H1 (cell line): ENCODE results near the gene TJP3. TPM values are rescaled to one million over a fixed set of nuclear protein-coding genes. Genes with fewer than 3 reads are reported as not detected.

Experiments
- CTCF ChIA-PET: fragments of 300-600 bp; sonication (Branson Sonifier 250); formaldehyde crosslinking; loops from one replicate; lab custom pipeline; 2021; ENCODE audit not compliant: partially characterized antibody; lab: Charles Lee
- POLR2A ChIA-PET: fragments of 300-600 bp; sonication (Branson Sonifier 250); formaldehyde crosslinking; loops from one replicate; lab custom pipeline; 2021; ENCODE audit warnings: inconsistent platforms; ENCODE audit not compliant: partially characterized antibody; lab: Charles Lee
- DNase-seq, 2 experiments: peaks; one replicate each; pipeline versions ENCODE4 v3.0.0 to v3.0.0-alpha.2; 2010 to 2022; ENCODE audit warnings: low spot score in 2 of 2, low read depth in 1 of 2, mixed read lengths in 1 of 2
- FAIRE-seq: peaks from 2 replicates; lab custom pipeline; 2011; peaks lifted over from hg19 to GRCh38; lab: Jason Lieb, UNC
- H2AFZ ChIP-seq: 2 replicates; pipeline ENCODE4 v1.8.1; 2012; ENCODE audit warnings: low read length, inconsistent platforms
- H2AK5ac ChIP-seq: 2 replicates; pipeline ENCODE4 v1.6.1; 2013; ENCODE audit warnings: low read depth, low read length
- H2BK120ac ChIP-seq: replicated peaks from 2 replicates; pipeline ENCODE3; 2013; ENCODE audit warnings: low read depth, low read length, inconsistent platforms
- H2BK12ac ChIP-seq: 2 replicates; pipeline ENCODE4 v1.6.1; 2013; ENCODE audit warnings: low read depth, low read length
- H2BK15ac ChIP-seq: 2 replicates; pipeline ENCODE4 v1.6.1; 2013; ENCODE audit warnings: low read length
- H2BK20ac ChIP-seq: 2 replicates; pipeline ENCODE4 v1.6.1; 2013; ENCODE audit warnings: low read length
- H2BK5ac ChIP-seq: 2 replicates; pipeline ENCODE4 v1.6.1; 2013; ENCODE audit warnings: low read depth, low read length
- H3K14ac ChIP-seq: 2 replicates; pipeline ENCODE4 v1.6.1; 2013; ENCODE audit warnings: inconsistent platforms; ENCODE audit not compliant: insufficient read length
- H3K18ac ChIP-seq: 2 replicates; pipeline ENCODE4 v1.6.1; 2013; ENCODE audit warnings: low read length; ENCODE audit errors: extremely low read depth
- H3K23ac ChIP-seq: 2 replicates; pipeline ENCODE4 v1.6.1; 2013; ENCODE audit warnings: inconsistent platforms; ENCODE audit not compliant: insufficient read length
- H3K23me2 ChIP-seq: 2 replicates; pipeline ENCODE4 v1.6.1; 2013; ENCODE audit warnings: low read depth, low read length
- H3K27ac ChIP-seq: 2 replicates; pipeline ENCODE4 v1.6.1; 2011; ENCODE audit warnings: low read depth, low read length, inconsistent platforms
- H3K27me3 ChIP-seq, 4 experiments: replicated peaks in 1 of 4; 1 replicate in 1 of 4; 2 replicates in 3 of 4; pipeline versions ENCODE4 v1.6.1 to v1.8.1; 2011 to 2013; ENCODE audit warnings: low read length in 3 of 4, mild to moderate bottlenecking in 3 of 4, inconsistent platforms in 2 of 4, mixed read lengths in 2 of 4, moderate library complexity in 1 of 4; ENCODE audit not compliant: control insufficient read depth in 3 of 4, insufficient read depth in 3 of 4; ENCODE audit errors: extremely low read depth in 1 of 4
- H3K36me3 ChIP-seq, 4 experiments: 2 replicates each; pipeline versions ENCODE4 v1.6.1 to v1.8.1; 2011 to 2013; ENCODE audit warnings: mild to moderate bottlenecking in 4 of 4, low read length in 3 of 4, moderate library complexity in 2 of 4, control low read depth in 1 of 4, inconsistent platforms in 1 of 4; ENCODE audit not compliant: insufficient read depth in 4 of 4, control insufficient read depth in 2 of 4
- H3K4ac ChIP-seq: replicated peaks from 2 replicates; pipeline ENCODE3; 2013; ENCODE audit warnings: low read length, low read depth, mixed read lengths, inconsistent platforms; ENCODE audit not compliant: insufficient read length
- H3K4me1 ChIP-seq, 4 experiments: replicated peaks in 1 of 4; 1 replicate in 1 of 4; 2 replicates in 3 of 4; pipeline versions ENCODE4 v1.6.1 to v1.8.1; 2011 to 2013; ENCODE audit warnings: low read length in 3 of 4, inconsistent platforms in 2 of 4, mixed read lengths in 1 of 4; ENCODE audit not compliant: insufficient read depth in 4 of 4, control insufficient read depth in 3 of 4
- H3K4me2 ChIP-seq, 2 experiments: 2 replicates each; pipeline versions ENCODE4 v1.6.1 to v1.8.1; 2011 to 2013; ENCODE audit warnings: low read depth in 2 of 2, low read length in 2 of 2, control low read depth in 1 of 2, inconsistent platforms in 1 of 2, mild to moderate bottlenecking in 1 of 2; ENCODE audit not compliant: insufficient read depth in 1 of 2
- H3K4me3 ChIP-seq, 4 experiments: fragments of 200-600, 300-600 bp in 1 of 4; sonication (generic), shearing (Covaris generic), sonication (Bioruptor Twin) in 1 of 4; 2 replicates each; pipeline versions ENCODE4 v1.5.1 to v1.8.1; 2011 to 2016; ENCODE audit warnings: low read length in 4 of 4, low read depth in 3 of 4, control low read depth in 2 of 4, inconsistent platforms in 2 of 4, mild to moderate bottlenecking in 2 of 4, mixed read lengths in 1 of 4, moderate library complexity in 1 of 4; ENCODE audit not compliant: insufficient read depth in 2 of 4; ENCODE audit errors: extremely low read depth in 1 of 4
- H3K56ac ChIP-seq: replicated peaks from 2 replicates; pipeline ENCODE3; 2013; ENCODE audit warnings: low read depth, mild to moderate bottlenecking, mixed read lengths, low read length, inconsistent platforms; ENCODE audit not compliant: insufficient read length
- H3K79me1 ChIP-seq: 2 replicates; pipeline ENCODE4 v1.6.1; 2013; ENCODE audit warnings: low read depth, low read length, control low read depth
- H3K79me2 ChIP-seq, 2 experiments: 2 replicates each; pipeline versions ENCODE4 v1.6.1 to v1.8.1; 2012 to 2013; ENCODE audit warnings: low read length in 2 of 2, mild to moderate bottlenecking in 2 of 2, inconsistent platforms in 1 of 2; ENCODE audit not compliant: insufficient read depth in 2 of 2, control insufficient read depth in 1 of 2
- H3K9ac ChIP-seq, 4 experiments: replicated peaks in 1 of 4; 1 replicate in 1 of 4; 2 replicates in 3 of 4; pipeline versions ENCODE4 v1.6.1 to v1.8.1; 2011 to 2013; ENCODE audit warnings: low read depth in 3 of 4, low read length in 3 of 4, control low read depth in 2 of 4, mild to moderate bottlenecking in 2 of 4, moderate library complexity in 2 of 4, inconsistent platforms in 1 of 4; ENCODE audit errors: extremely low read depth in 1 of 4
- H3K9me3 ChIP-seq, 2 experiments: 2 replicates each; pipeline versions ENCODE4 v1.6.1 to v1.8.1; 2012 to 2013; ENCODE audit warnings: mild to moderate bottlenecking in 2 of 2, moderate library complexity in 2 of 2, control low read depth in 1 of 2, inconsistent platforms in 1 of 2, low read depth in 1 of 2, low read length in 1 of 2, mixed read lengths in 1 of 2; ENCODE audit not compliant: insufficient read depth in 2 of 2
- H4K20me1 ChIP-seq, 2 experiments: replicated peaks in 1 of 2; 2 replicates each; pipeline versions ENCODE3 to v1.8.1; 2011 to 2013; ENCODE audit warnings: inconsistent platforms in 2 of 2, low read length in 2 of 2, mild to moderate bottlenecking in 1 of 2; ENCODE audit not compliant: insufficient read depth in 2 of 2, control insufficient read depth in 1 of 2
- H4K5ac ChIP-seq: 2 replicates; pipeline ENCODE4 v1.6.1; 2013; ENCODE audit warnings: low read length, low read depth, mixed read lengths, inconsistent platforms; ENCODE audit not compliant: insufficient read length
- H4K8ac ChIP-seq: 2 replicates; pipeline ENCODE4 v1.8.0; 2013; ENCODE audit warnings: mild to moderate bottlenecking, moderate library complexity, low read length, inconsistent platforms; ENCODE audit not compliant: insufficient read depth; ENCODE audit errors: extremely low read depth
- H4K91ac ChIP-seq: replicated peaks from 2 replicates; pipeline ENCODE3; 2013; ENCODE audit warnings: low read length, mixed read lengths, inconsistent platforms; ENCODE audit not compliant: insufficient read length
- ASH2L ChIP-seq: fragments of 200-600, 300-600 bp; sonication (generic); IDR thresholded peaks from one replicate; pipeline ENCODE4 v1.7.1; 2017; ENCODE audit warnings: low read length
- CBX8 ChIP-seq: fragments of 300-800, 300-1000 bp; sonication (generic); IDR thresholded peaks from 2 replicates; pipeline ENCODE4 v1.7.1; 2016; ENCODE audit warnings: low read depth, low read length, borderline replicate concordance
- CHD1 ChIP-seq: IDR thresholded peaks from 2 replicates; pipeline ENCODE4 v1.6.1; 2012; ENCODE audit warnings: low read depth, low read length, improper control_type of control experiment
- CREB1 ChIP-seq: IDR thresholded peaks from 2 replicates; pipeline ENCODE4 v1.6.1; 2012; ENCODE audit warnings: inconsistent platforms
- EGR1 ChIP-seq: IDR thresholded peaks from 2 replicates; pipeline ENCODE4 v1.6.1; 2011; ENCODE audit warnings: low read depth, low read length, borderline replicate concordance
- MAFK ChIP-seq: IDR thresholded peaks from 2 replicates; pipeline ENCODE4 v1.6.1; 2012; ENCODE audit warnings: low read depth, mild to moderate bottlenecking, improper control_type of control experiment, low read length
- POLR2A ChIP-seq, 2 experiments: IDR thresholded peaks; 1 replicate in 1 of 2; 2 replicates in 1 of 2; pipeline ENCODE4 v1.6.1; 2011; ENCODE audit warnings: low read depth in 2 of 2, low read length in 2 of 2, mild to moderate bottlenecking in 2 of 2; ENCODE audit errors: control extremely low read depth in 1 of 2
- RAD21 ChIP-seq, 2 experiments: IDR thresholded peaks in 1 of 2; conservative IDR thresholded peaks in 1 of 2; 2 replicates each; pipeline ENCODE4 v1.6.1; 2011; ENCODE audit warnings: low read depth in 2 of 2, low read length in 2 of 2, improper control_type of control experiment in 1 of 2, inconsistent platforms in 1 of 2, mild to moderate bottlenecking in 1 of 2, moderate library complexity in 1 of 2
- SAP30 ChIP-seq: fragments of 300-600 bp; sonication (generic); IDR thresholded peaks from 2 replicates; pipeline ENCODE4 v1.7.1; 2012; ENCODE audit warnings: low read length, moderate library complexity, mild to moderate bottlenecking, inconsistent platforms; ENCODE audit not compliant: insufficient read depth, insufficient replicate concordance
- SIX5 ChIP-seq: IDR thresholded peaks from 2 replicates; pipeline ENCODE4 v1.6.1; 2011; ENCODE audit warnings: mild to moderate bottlenecking, low read depth, low read length
- TAF1 ChIP-seq: IDR thresholded peaks from 2 replicates; pipeline ENCODE4 v1.6.1; 2011; ENCODE audit warnings: mild to moderate bottlenecking, low read depth, low read length
- WGBS, 2 experiments: shearing (Covaris generic) in 1 of 2; methylation state at CpG; one replicate each; pipeline versions ENCODE4 v1.1.6 to v1.1.7; 2013 to 2015; ENCODE audit warnings: low lambda C conversion rate in 2 of 2, mixed read lengths in 2 of 2, inconsistent platforms in 1 of 2, low coverage in 1 of 2, missing lambda C conversion rate in 1 of 2; ENCODE audit not compliant: insufficient replicate concordance in 2 of 2, insufficient coverage in 1 of 2, insufficient read length in 1 of 2; ENCODE audit errors: extremely low coverage in 1 of 2, missing lambda C conversion rate in 1 of 2; 5-methylcytosine and 5-hydroxymethylcytosine counted together
- polyA plus RNA-seq, 7 experiments: library from polyadenylated mRNA; depleted of rRNA in 3 of 7; stranded (reverse) in 5 of 7; unstranded in 2 of 7; fragments of >200 nt in 5 of 7; fragments of 200-250 nt in 2 of 7; gene quantifications; 1 replicate in 5 of 7; 2 replicates in 1 of 7; 4 replicates in 1 of 7; pipeline versions ENCODE4 v1.2.1 to v1.2.3, GENCODE V29; 2011 to 2013; ENCODE audit warnings: missing spikeins in 2 of 7, mixed read lengths in 2 of 7
- total RNA-seq: library from RNA; stranded (reverse); fragmentation: NEBNext Ultra II Directional; extraction: Animal tissue kit (Norgen Biotek cat#: 25700); gene quantifications from 2 replicates; pipeline ENCODE4 v1.2.1, GENCODE V29; 2021
- TF ChIP-seq, protein P1 (sequence below): IDR thresholded peaks from 2 replicates; pipeline ENCODE4 v1.6.1; 2012; ENCODE audit warnings: inconsistent platforms

Gene TJP3
- total and polyA plus RNA-seq, 2 of the 8 experiments (the other 6 are each of a cell fraction or from before 2014, with no cell fraction given): 17.1 to 26.1 TPM

- Histone ChIP-seq H3K56ac (no peak overlapping the region), H3K27me3 (no peaks in the 10 kb centered on the region; a peak in 1 of 7 replicates), H2AK5ac (no peak overlapping the region), H4K20me1 (peaks cover 12 to 34% of the 10 kb centered on the region in 2 experiments), H2BK120ac (no peak overlapping the region), H3K9me3 (no peaks in the 10 kb centered on the region), H2BK15ac (no peak overlapping the region), H3K18ac (no peak overlapping the region), H2BK20ac (no peak overlapping the region), H3K23ac (no peak overlapping the region), H3K79me1 (peaks cover 21% of the 10 kb centered on the region), H2BK5ac (0 out of 2 replicates have a peak overlapping the region, but pooled peaks have one; percentile 35), H3K4me1 (peaks cover 0 to 11% (median 8%) of the 10 kb centered on the region in 4 experiments; a peak in 5 of 7 replicates), H2AFZ (no peak overlapping the region), H3K4ac (no peak overlapping the region), H3K23me2 (peaks cover 9% of the 10 kb centered on the region; the same call in 1 of the 2 replicates), H3K27ac (no peak overlapping the region), H3K14ac (no peak overlapping the region), H3K4me2 (no peak overlapping the region), H2BK12ac (no peak overlapping the region), H3K36me3 (no peaks in the 10 kb centered on the region), H3K4me3 (no peak overlapping the region), H4K5ac (no peak overlapping the region), H3K9ac (no peak overlapping the region), H4K8ac (peak overlapping the region; percentile 41), H4K91ac (no peak overlapping the region), H3K79me2 (peaks cover 0 to 53% of the 10 kb centered on the region in 2 experiments; a peak in 3 of 4 replicates)
- ChIA-PET CTCF (interaction anchor here (0.5 to 8.8 kb wide), 27 partner anchors 8 to 1997 kb away, joined by 3 to 85 read pairs (median 3); partner anchors contain the start of gene TJP3), POLR2A (interaction anchor here (0.9 to 2.3 kb wide), 3 partner anchors 9 to 12 kb away, joined by 3 to 6 read pairs (median 4); no protein-coding TSS in a partner anchor)
- DNase-seq: peak in 1 of 2 experiments; percentile 84
- WGBS, 2 experiments: 85% methylated on average over 24 of the region's 25 CpGs; no CpG with 5 or more reads in 1 of the 2 experiments
- no peak for FAIRE-seq
- TF ChIP-seq CHD1 (no peak), CREB1 (no peak), RAD21 (IDR thresholded peaks at IDR 0.05 in 1 of 2, conservative IDR thresholded peaks at IDR 0.05 in 1 of 2; ENCODE audit: low read depth in 2 of 2, low read length in 2 of 2) (peak; percentile 7 to 32; a peak in 3 of 4 replicates), MAFK (no peak), TAF1 (no peak), SAP30 (no peak), ASH2L (no peak), CBX8 (no peak), EGR1 (no peak), POLR2A (IDR thresholded peaks at IDR 0.05; ENCODE audit: control extremely low read depth in 1 of 2, low read depth in 2 of 2, low read length in 2 of 2) (no peak), SIX5 (no peak)
- TF ChIP-seq, protein P1, sequence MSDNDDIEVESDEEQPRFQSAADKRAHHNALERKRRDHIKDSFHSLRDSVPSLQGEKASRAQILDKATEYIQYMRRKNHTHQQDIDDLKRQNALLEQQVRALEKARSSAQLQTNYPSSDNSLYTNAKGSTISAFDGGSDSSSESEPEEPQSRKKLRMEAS: 0 out of 2 replicates have a peak, but pooled peaks have one; percentile 22
Observed at GRCh38 chr19:3692141-3693024, 15.8 kb upstream of the TJP3 start.
